Suprapubic skin (tissue), 4 donors: ENCODE measurements around the gene B4GALT5. TPM values are rescaled to one million over a fixed set of nuclear protein-coding genes. Genes with fewer than 3 reads are reported as not detected.

Experiments used
- DNase-seq, 2 donors: peaks; one replicate each; pipeline ENCODE4 v3.0.0-alpha.2; 2019; ENCODE audit warnings: low spot score in 2 of 2
- H3K27ac ChIP-seq: fragments of 200-600 bp; sonication (generic); one replicate; pipeline ENCODE4 v1.5.1; 2019
- H3K27me3 ChIP-seq: fragments of 200-600 bp; sonication (generic); one replicate; pipeline ENCODE4 v1.5.1; 2019
- H3K36me3 ChIP-seq: fragments of 200-600 bp; sonication (generic); one replicate; pipeline ENCODE4 v1.5.1; 2019
- H3K4me1 ChIP-seq: fragments of 200-600 bp; sonication (generic); one replicate; pipeline ENCODE4 v1.5.1; 2019
- H3K4me3 ChIP-seq: fragments of 200-600 bp; sonication (generic); one replicate; pipeline ENCODE4 v1.5.1; 2019; ENCODE audit warnings: mild to moderate bottlenecking
- H3K9me3 ChIP-seq: fragments of 200-600 bp; sonication (generic); one replicate; pipeline ENCODE4 v1.5.1; 2019
- EP300 ChIP-seq: sonication (generic); formaldehyde crosslinking; IDR thresholded peaks from one replicate; pipeline ENCODE4 v1.6.1; 2017; ENCODE audit warnings: antibody characterized with exemption
- POLR2A ChIP-seq, 2 donors: fragments of 450-650 bp; IDR thresholded peaks; one replicate each; pipeline ENCODE4 v1.6.1; 2017; ENCODE audit warnings: antibody characterized with exemption in 2 of 2, mild to moderate bottlenecking in 2 of 2, moderate library complexity in 2 of 2
- POLR2AphosphoS5 ChIP-seq, 3 donors: sonication (generic); formaldehyde crosslinking; IDR thresholded peaks; one replicate each; pipeline ENCODE4 v1.6.1; 2017; ENCODE audit warnings: antibody characterized with exemption in 3 of 3
- WGBS: methylation state at CpG from one replicate; pipeline ENCODE4 v1.1.5; 2018; 5-methylcytosine and 5-hydroxymethylcytosine counted together
- total RNA-seq, 4 donors: library from RNA; depleted of rRNA; stranded (reverse); fragments of >200 nt; gene quantifications; one replicate each; pipeline ENCODE4 v1.1.0, GENCODE V29; 2016
- TF ChIP-seq, protein P1 (sequence below), 2 donors: fragments of 200-600 bp in 1 of 2; fragments of 450-650 bp in 1 of 2; sonication (generic) in 1 of 2; IDR thresholded peaks; one replicate each; pipeline ENCODE4 v1.5.1; 2016 to 2019; ENCODE audit warnings: antibody characterized with exemption in 2 of 2, mild to moderate bottlenecking in 1 of 2, moderate library complexity in 1 of 2

Gene B4GALT5
- total RNA-seq, 4 donors from 2014 or later = 8.8 to 12.7 (median 10.1) TPM

DNA sequence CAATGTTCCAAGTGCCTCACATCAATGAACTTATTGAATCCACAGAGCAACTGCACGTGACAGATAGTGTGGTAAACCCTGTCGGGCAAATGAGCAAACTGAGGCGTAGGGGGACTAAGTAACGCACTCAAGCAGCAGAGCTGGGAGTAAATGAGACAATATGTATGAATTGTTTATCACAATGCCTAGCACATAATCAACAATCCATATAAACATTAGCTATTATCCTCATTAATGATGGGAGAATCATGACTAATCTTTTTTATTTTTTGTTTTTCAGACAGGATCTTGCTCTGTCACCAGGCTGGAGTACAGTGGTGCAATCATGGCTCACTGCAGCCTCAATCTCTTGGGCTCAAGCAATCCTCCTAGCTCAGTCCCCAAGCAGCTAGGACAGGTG is 43.9 kb upstream of the B4GALT5 start:
- TF ChIP-seq, protein P1, sequence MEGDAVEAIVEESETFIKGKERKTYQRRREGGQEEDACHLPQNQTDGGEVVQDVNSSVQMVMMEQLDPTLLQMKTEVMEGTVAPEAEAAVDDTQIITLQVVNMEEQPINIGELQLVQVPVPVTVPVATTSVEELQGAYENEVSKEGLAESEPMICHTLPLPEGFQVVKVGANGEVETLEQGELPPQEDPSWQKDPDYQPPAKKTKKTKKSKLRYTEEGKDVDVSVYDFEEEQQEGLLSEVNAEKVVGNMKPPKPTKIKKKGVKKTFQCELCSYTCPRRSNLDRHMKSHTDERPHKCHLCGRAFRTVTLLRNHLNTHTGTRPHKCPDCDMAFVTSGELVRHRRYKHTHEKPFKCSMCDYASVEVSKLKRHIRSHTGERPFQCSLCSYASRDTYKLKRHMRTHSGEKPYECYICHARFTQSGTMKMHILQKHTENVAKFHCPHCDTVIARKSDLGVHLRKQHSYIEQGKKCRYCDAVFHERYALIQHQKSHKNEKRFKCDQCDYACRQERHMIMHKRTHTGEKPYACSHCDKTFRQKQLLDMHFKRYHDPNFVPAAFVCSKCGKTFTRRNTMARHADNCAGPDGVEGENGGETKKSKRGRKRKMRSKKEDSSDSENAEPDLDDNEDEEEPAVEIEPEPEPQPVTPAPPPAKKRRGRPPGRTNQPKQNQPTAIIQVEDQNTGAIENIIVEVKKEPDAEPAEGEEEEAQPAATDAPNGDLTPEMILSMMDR (IDR thresholded peaks at IDR 0.05) = no peak
- no peak for TF ChIP-seq POLR2A (IDR thresholded peaks at IDR 0.05)
- no peak for TF ChIP-seq EP300
- no peak for TF ChIP-seq POLR2AphosphoS5 (IDR thresholded peaks at IDR 0.05)
- DNase-seq = no peak
- 97% methylated on average over 4 of the region's 4 CpGs for WGBS

DNA sequence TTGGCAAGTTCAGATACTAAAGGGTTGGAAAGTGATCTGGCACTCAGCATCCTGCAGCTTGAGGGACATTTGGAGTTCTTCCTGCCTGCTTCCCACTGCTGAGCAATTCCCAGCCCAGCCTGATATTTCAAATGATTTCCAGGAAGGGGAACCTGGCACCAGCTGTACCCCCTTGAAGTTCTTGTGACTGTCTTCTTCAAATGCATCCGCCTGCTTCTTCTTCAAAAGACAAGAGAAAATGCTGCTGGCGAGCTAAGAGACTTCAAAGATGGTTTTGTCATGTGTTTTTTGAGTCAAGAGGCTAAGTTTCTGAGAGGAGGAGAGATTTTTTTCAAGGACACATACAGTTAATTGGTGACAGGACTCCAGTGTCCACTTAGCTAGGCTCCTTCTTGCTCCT is 42.6 kb upstream of the B4GALT5 start:
- peaks cover 6% of the 10 kb centered on the region for H3K4me1 ChIP-seq
- H3K4me3 ChIP-seq = no peak overlapping the region
- TF ChIP-seq POLR2A (IDR thresholded peaks at IDR 0.05) (no peak), POLR2AphosphoS5 (IDR thresholded peaks at IDR 0.05) (no peak), EP300 (no peak)
- TF ChIP-seq, protein P1 (IDR thresholded peaks at IDR 0.05) = no peak
- H3K27me3 ChIP-seq = no peaks in the 10 kb centered on the region
- WGBS = 49% methylated on average over 2 of the region's 2 CpGs
- H3K9me3 ChIP-seq = peaks cover 2% of the 10 kb centered on the region
- H3K36me3 ChIP-seq = no peaks in the 10 kb centered on the region
- DNase-seq = no peak
- no peak overlapping the region for H3K27ac ChIP-seq

More for the DNA sequence above, 43.9 kb upstream of the B4GALT5 start:
- Histone ChIP-seq H3K36me3 (no peaks in the 10 kb centered on the region), H3K4me3 (no peak overlapping the region), H3K4me1 (peaks cover 3% of the 10 kb centered on the region), H3K27ac (no peak overlapping the region), H3K27me3 (no peaks in the 10 kb centered on the region), H3K9me3 (peaks cover 2% of the 10 kb centered on the region)

DNA sequence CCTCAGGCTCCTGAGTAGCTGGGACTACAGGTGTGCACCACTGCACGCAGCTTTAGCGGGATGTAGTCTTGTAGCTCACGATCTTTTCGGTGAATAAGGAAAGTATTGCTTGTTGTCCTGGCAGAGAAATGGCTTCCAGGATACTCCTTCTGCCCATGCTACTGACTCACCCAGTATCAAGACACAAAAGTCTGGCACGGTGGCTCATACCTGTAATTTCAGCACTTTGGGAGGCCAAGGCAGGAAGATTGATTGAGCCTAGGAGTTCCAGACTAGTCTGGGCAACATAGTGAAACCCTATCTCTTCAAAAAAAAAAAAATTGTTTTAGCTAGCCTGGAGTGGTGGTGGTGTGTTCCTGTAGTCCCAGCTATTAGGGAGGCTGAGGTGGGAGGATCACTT is 40.9 kb upstream of the B4GALT5 start:
- Histone ChIP-seq H3K36me3 (no peaks in the 10 kb centered on the region), H3K27me3 (no peaks in the 10 kb centered on the region), H3K9me3 (peaks cover 2% of the 10 kb centered on the region), H3K4me3 (no peak overlapping the region), H3K4me1 (peaks cover 21% of the 10 kb centered on the region), H3K27ac (no peak overlapping the region)
- no peak for TF ChIP-seq EP300
- TF ChIP-seq POLR2AphosphoS5 (IDR thresholded peaks at IDR 0.05) = no peak
- TF ChIP-seq, protein P1 (IDR thresholded peaks at IDR 0.05) = no peak
- TF ChIP-seq POLR2A (IDR thresholded peaks at IDR 0.05) = no peak
- WGBS = 93% methylated on average over 5 of the region's 5 CpGs
- no peak for DNase-seq

DNA sequence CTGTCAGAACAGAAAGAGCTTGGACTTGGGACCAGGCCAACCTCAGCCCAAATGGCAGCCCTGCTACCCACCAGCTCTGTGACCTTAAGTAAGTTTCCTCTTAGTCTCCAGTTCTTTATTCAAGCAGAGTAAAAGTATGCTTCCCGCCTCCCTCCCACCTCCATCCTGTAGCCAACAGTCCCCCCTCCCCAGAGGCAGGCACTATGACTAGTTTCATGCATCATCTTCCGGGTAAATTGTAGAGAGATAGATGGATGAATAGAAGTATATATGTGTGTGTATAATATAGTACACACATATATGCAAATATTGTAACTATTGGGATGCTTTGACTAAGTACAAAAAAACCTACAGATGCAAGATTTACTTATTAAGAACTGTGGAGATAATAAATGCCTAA is 39.5 kb upstream of the B4GALT5 start:
- no peak for DNase-seq
- Histone ChIP-seq H3K9me3 (peaks cover 2% of the 10 kb centered on the region), H3K4me1 (peaks cover 29% of the 10 kb centered on the region), H3K27ac (no peak overlapping the region), H3K27me3 (no peaks in the 10 kb centered on the region), H3K4me3 (no peak overlapping the region), H3K36me3 (no peaks in the 10 kb centered on the region)
- TF ChIP-seq EP300 (no peak), POLR2A (IDR thresholded peaks at IDR 0.05) (no peak), POLR2AphosphoS5 (IDR thresholded peaks at IDR 0.05) (no peak)
- TF ChIP-seq, protein P1 (IDR thresholded peaks at IDR 0.05) = no peak
- WGBS = 90% methylated on average over 2 of the region's 2 CpGs

DNA sequence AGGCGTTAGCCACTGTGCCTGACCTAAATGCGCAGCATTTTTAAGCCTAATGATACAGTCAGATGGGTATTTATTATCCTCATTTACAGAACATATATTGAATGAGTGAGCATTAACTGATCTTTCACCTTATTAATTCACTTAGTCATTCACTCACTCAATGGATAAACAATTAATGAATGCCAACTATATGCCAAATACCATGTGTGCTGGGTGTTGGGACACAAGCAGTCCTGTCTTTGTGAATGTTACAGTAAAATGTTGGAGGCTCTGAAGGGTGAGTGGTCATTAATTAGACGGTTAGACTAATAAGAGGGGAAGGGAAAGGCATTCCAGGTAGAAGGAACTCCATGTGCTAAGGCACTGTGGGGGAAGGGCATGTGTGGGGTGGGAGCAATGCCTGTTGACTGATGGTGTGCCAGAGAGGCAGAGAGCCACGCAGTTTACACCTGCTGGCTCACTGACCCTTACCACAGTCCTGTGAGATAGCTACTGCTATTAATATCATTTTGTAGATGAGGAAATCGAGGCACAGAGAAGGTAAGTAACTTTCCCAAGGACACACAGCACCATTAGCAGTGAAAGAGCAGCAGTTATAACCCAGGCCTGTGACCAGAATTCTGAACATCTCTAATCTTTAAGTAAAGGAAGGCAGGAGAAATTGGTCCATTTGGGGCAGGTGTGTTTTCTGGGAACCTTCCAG is 38.7 kb upstream of the B4GALT5 start:
- TF ChIP-seq, protein P1 (IDR thresholded peaks at IDR 0.05) = no peak
- TF ChIP-seq POLR2AphosphoS5 (IDR thresholded peaks at IDR 0.05) = no peak
- no peak for TF ChIP-seq POLR2A (IDR thresholded peaks at IDR 0.05)
- TF ChIP-seq EP300 = no peak
- Histone ChIP-seq H3K4me3 (no peak overlapping the region), H3K9me3 (no peaks in the 10 kb centered on the region), H3K27me3 (no peaks in the 10 kb centered on the region), H3K4me1 (peaks cover 37% of the 10 kb centered on the region), H3K27ac (no peak overlapping the region), H3K36me3 (no peaks in the 10 kb centered on the region)
- DNase-seq = no peak
- WGBS = 86% methylated on average over 5 of the region's 5 CpGs
